ENCODE results near the gene SLC9A7.

The SLC9A7 gene

DNA sequence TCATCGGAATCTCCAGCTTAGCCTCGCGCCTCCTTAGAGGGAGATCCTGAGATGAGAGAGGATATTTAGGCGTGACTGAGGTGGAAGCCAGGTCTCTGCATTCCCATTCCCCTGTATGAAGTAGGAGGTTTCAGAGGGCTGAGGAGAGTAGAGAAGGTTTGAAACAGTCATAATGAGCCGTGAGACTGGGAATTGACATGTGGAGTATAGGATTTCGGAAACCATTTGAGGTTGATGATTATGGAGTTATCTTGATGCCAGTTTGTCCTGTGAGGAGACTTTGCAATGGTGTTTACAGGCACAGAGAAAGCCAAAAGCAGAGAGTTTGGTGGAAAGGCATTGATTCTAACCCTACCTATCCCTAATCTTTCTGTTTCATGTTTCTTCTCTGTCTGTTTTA lies 183.3 kb downstream of the SLC9A7 start:
- in situ Hi-C loops (cut with MboI; ENCODE audit: low sequenced_read_pairs): no loop called here

DNA sequence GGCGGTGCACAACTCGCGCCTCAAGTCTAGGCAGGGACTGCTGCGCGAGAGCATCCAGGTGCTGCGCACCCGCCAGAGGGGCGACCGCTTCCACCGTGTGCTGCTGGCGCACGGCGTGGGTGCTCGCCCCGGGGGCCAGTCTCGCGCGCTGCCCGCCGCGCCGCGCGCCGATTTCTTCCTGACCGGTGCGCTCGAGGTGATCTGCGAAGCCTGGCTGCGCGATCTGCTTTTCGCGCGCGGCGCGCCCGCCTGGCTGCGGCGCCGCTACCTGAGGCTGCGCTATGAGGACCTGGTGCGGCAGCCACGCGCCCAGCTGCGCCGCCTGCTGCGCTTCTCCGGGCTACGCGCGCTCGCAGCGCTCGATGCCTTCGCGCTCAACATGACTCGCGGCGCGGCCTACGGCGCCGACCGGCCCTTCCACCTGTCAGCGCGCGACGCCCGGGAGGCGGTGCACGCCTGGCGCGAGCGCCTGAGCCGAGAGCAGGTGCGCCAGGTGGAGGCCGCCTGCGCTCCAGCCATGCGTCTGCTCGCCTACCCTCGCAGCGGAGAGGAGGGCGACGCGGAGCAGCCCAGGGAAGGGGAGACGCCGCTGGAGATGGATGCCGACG lies 184.0 kb downstream of the SLC9A7 start:
- in situ Hi-C loops (cut with MboI; ENCODE audit: low sequenced_read_pairs): loop anchor here (25.0 kb wide), 1 partner anchor 212 kb away; no protein-coding TSS in a partner anchor

DNA sequence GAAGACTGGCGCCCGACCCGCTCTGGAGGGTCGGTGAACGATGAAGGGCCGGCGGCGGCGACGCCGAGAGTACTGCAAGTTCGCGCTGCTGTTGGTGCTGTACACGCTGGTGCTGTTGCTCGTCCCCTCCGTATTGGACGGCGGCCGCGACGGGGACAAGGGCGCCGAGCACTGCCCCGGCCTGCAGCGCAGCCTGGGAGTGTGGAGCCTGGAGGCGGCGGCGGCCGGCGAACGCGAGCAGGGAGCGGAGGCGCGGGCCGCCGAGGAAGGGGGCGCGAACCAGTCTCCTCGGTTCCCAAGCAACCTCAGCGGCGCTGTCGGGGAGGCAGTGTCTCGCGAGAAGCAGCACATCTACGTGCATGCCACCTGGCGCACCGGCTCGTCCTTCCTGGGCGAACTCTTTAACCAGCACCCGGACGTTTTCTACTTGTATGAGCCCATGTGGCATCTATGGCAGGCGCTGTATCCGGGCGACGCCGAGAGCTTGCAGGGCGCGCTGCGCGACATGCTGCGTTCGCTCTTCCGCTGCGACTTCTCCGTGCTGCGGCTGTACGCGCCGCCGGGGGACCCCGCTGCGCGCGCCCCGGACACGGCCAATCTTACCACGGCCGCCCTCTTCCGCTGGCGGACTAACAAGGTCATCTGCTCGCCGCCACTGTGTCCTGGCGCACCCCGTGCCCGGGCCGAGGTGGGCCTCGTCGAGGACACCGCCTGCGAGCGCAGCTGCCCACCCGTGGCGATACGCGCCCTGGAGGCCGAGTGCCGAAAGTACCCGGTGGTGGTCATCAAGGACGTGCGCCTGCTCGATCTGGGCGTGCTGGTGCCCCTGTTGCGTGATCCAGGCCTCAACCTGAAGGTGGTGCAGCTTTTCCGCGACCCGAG lies 184.8 kb downstream of the SLC9A7 start:
- in situ Hi-C loops (cut with MboI; ENCODE audit: low sequenced_read_pairs): loop anchor here (25.0 kb wide), 1 partner anchor 213 kb away; no protein-coding TSS in a partner anchor

DNA sequence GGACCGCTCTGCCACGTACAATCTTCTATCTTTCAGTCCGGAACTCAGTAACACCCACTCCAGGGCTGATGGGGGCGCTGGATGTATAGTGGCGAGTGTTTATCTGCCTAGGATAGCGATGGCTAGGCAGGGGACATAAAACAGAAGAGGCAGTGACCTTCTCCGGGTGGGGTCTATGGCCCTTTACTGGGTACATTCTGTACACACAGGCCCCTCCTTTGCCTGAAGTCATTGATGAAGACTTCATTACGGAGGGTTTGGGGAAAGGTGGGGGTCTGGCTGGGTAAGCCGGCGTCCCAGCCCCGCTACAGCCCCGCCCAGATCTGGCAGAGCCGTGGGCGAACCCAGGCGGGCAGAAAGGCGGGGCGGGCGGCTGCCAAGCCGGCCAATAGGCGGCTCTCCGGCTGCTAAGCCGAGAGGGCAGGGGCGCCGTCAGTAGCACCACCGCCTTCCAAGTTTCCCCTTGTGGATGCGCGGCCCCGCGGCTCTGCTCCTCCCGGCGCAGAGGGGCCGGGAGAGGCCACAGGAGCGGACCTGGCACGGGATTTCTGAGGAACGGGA lies 185.5 kb downstream of the SLC9A7 start, which contains the start of gene CHST7:
Gene CHST7, plus strand, starts transcription at position 435 of the 561 bp plus-strand sequence. CDS start 167 bp downstream, outside the sequence.
- in situ Hi-C loops (cut with MboI; ENCODE audit: low sequenced_read_pairs): loop anchor here (25.0 kb wide), 1 partner anchor 214 kb away; no protein-coding TSS in a partner anchor

DNA sequence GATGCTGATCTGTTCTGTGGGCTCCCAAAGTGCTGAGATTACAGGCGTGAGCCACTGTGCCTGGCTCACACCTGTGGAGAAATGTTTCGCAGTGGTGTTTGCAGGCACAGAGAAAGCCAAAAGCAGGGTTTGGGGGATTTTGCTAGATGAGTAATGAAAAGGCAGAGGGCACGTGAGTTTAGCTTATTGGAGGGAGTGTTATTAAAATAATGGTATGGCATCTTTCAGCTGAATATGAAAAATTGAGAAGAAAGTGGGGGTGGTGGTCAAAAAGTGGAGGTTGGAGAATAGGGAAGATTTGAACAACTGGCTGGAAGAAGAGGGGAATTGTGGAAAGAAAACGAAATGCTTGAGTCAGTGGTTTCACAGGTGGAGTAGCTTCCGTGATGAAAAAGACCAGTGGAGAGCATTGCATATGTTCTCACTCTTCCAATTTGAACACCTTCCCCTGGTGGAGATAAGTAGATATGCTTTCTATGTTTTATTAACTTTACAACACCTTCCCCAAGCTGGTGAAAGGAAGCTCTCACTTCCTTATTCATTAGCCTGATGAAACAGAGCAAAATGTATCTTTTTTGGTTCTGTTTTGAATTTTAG lies 186.5 kb downstream of the SLC9A7 start:
- in situ Hi-C loops (cut with MboI; ENCODE audit: low sequenced_read_pairs): loop anchor here (25.0 kb wide), 1 partner anchor 215 kb away; no protein-coding TSS in a partner anchor

DNA sequence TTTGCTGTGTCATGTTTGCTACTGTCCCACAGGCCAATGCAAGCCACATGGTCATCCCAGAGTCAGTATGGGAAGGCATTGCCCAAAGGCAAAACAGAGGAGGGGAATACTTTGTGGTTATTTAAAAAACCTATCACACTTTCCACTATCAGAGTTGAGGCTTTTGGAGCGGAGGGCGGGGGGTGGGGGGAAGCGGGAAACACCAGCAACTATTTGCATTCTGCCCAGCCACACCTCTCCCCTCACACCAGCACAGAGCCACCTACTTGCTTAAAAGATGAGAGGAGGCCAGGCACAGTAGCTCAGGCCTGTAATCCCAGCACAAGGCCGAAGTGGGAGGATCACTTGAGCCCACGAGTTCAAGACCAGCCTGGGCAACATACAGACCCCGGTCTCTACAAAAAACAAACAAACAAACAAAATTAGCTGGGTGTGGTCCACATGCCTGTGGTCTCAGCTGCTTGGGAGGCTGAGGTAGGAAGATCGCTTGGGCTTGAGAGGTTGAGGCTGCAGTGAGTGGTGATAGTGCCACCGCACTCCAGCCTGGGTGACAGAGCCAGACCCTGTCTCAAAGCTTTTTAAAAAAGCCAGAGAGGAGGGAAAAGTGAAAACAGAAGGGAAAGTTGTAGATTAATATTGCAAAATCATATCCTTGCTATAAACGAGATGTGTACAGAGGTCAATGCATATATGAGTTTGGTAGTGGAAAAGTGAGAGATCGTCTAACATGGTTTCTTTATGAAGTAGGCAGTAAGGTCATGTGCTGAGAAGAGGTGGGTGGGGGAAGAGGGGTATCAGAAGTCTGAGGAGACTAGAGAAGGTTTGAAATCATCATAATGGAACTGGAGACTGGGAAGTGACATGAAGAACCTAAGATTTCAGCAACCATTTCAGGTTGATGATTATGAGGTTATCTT lies 187.2 kb downstream of the SLC9A7 start:
- in situ Hi-C loops (cut with MboI; ENCODE audit: low sequenced_read_pairs): loop anchor here (25.0 kb wide), 1 partner anchor 216 kb away; no protein-coding TSS in a partner anchor

DNA sequence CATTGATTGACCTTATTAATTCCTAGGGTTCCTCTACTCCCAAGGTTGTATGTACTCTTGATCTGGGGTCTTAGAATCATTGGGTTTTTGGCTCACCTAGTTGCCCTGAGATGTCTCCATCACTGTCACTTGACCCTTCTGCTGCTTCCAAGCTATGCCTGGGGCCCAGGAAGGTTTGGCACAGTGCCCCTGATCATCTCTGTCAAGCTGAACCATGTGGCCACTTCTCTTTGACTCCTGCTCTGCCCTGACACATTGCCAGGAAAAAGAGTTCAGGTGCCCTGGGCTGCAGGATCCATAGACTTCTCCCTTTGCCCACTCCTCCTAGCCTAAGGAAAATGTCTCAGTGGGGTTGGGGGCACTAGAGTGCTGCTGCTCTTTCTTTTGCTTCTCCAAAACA lies 189.3 kb downstream of the SLC9A7 start:
- in situ Hi-C loops (cut with MboI; ENCODE audit: low sequenced_read_pairs): loop anchor here (25.0 kb wide), 1 partner anchor 218 kb away; no protein-coding TSS in a partner anchor

DNA sequence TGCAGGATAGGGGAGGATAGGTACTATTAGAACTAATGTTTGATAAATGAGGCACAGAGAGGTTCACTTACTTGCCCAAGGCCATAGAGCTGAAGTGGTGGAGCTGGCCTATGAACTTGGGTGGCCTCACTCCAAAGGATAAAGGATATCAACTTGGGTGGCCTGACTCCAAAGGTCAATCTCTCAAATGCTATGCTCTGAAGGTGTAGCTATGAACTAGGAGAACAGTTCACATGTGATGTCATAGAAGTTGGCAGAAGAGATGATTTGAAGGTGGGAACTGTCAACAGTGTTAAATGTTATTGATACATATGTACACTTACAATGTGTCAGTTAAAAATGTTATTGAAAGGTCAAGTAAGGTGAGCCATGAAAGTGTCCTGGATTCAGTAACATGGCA lies 191.5 kb downstream of the SLC9A7 start:
- in situ Hi-C loops (cut with MboI; ENCODE audit: low sequenced_read_pairs): loop anchor here (25.0 kb wide), 1 partner anchor 220 kb away; no protein-coding TSS in a partner anchor

DNA sequence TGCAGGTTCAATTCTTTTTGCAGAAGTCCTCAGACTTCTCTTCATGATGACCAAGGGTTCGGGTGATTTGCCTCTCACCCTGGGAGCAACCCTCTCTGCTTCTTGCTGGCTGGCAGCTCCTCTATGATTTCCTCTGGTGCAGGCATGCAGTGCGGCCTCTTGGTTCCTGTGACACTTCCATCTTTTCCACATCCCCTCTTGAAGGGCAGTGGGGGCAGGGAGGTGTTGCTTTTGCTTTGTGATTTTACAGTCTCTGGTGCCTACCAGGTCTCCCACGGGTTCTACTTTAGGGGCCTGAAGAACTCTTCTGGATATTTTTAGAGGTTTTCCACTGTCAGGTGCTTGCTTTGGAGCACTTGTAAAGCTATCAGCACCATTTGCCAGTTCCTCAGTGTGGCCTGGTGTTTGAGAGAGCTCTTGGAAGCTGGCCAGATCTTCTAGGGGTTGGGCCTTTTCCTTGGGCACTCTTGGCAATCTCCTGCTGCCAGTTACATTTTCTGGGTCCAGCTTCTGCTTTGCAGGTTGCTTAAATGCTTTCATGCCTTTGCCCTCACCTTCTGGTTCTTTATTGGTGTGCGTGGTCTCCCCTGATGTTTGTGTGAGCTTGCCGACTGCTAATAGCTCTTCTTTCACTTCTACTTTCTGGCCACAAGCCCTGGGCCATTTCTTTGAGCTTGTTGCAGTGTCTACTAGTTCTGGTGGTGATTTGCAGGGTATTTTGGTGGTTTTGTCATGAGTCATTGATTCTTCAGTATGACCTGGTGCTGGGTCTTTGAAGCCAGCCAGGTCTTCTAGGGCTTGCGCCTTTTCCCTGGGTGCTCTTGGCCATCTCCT lies 196.9 kb downstream of the SLC9A7 start:
- in situ Hi-C loops (cut with MboI; ENCODE audit: low sequenced_read_pairs): loop anchor here (25.0 kb wide), 1 partner anchor 225 kb away; no protein-coding TSS in a partner anchor

DNA sequence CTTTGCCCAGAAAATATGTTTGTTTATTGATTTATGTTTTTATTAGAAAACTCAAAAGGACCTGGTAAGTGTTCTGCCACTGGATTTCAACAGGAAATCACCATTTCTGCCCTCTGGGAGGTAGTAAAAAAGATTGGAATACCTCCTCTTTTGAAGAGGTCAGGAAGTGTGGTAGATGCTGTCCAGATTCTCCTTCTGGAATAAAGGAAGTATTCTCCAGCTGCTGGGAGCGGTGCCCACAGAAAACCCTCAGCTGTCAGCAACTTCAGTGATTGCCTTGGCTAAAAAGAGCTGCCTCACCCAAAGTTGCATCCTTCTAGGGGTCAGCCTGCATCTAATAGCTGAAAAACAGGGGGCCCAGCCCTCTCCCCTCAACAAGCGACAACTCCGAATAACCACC lies 199.9 kb downstream of the SLC9A7 start:
- in situ Hi-C loops (cut with MboI; ENCODE audit: low sequenced_read_pairs): loop anchor here (25.0 kb wide), 1 partner anchor 228 kb away; no protein-coding TSS in a partner anchor

DNA sequence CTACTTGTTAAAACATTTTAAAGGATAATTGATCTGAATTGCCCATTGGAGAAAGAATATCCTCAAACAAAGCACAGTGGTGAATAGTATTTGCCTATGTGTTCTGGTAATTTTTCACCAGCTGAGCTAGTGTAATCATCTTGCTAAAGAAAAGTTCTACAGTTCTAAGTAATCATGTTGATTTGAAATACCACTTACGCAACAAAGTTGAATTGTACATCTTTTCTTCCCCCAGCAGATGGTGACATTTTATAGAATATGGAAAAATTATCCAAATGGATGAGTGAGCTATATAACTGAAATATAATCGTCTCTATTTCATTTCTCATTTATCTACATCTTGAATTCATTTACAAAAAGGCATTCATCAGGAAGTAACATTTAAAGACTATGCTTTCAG lies 204.0 kb downstream of the SLC9A7 start:
- in situ Hi-C loops (cut with MboI; ENCODE audit: low sequenced_read_pairs): loop anchor here (25.0 kb wide), 1 partner anchor 232 kb away; no protein-coding TSS in a partner anchor

DNA sequence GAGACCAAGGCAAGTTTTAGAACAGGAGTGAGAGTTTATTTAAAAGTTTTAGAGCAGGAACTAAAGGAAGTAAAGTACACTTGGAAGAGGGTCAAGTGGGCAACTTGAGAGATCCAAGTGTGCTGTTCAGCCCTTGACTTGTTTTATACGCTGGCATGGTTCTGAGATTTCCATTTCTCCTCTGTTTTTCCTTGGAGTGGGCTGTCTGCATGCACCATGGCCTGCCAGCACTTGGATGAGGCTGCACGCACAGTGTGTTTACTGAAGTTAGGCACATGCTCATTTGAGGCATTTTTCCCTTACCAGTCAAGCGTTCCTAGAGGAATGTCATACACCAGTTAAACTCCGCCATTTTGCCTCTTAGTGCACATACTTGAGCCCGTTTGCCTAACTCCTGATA lies 205.0 kb downstream of the SLC9A7 start:
- in situ Hi-C loops (cut with MboI; ENCODE audit: low sequenced_read_pairs): loop anchor here (25.0 kb wide), 1 partner anchor 233 kb away; no protein-coding TSS in a partner anchor

DNA sequence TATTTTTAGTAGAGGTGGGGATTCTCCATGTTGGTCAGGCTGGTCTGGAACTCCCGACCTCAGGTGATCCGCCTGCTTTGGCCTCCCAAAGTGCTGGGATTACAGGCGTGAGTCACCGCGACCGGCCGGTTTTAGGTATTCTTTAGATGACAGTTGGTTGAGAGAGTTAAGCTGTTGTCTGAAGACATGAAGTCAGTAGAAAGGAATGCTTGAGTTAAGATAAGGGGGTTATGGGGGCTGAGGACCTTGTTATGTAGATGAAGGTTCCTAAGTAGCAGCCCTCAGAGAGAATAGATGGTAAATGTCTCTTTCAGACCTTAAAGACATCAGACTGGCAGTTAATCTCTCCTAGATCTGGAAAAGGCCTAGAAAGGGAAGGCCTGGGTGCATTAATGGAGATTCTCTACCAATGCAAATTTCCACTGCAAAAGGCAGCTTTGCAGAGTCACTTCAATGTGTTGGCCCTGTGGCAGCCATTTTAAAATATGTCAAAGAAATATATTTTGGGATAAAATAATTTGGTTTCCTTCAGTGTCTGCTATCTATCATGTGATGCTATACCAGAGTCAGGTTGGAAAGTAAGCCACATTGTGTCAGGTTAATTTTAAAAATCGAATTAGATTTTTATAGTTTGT lies 207.3 kb downstream of the SLC9A7 start:
- in situ Hi-C loops (cut with MboI; ENCODE audit: low sequenced_read_pairs): loop anchor here (25.0 kb wide), 1 partner anchor 236 kb away; no protein-coding TSS in a partner anchor

DNA sequence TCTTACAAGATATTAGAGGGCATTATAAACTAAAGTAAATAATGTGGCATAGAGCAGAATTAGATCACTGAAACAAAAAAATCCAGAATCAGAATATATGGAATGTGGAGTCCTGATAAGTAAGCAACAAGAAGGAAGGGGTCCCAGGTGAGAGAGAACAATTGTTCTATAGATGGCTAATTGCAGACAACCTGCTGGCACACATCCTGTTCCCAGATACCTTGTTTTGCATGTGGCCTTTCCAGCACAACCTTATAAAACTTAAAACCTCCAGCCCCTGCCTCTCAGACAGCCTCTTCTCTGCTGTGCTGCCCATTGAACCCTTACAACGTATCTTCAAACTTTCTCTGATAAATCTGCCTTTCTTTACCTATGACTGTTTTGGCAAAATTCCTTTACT lies 209.0 kb downstream of the SLC9A7 start:
- in situ Hi-C loops (cut with MboI; ENCODE audit: low sequenced_read_pairs): loop anchor here (25.0 kb wide), 1 partner anchor 237 kb away; no protein-coding TSS in a partner anchor
